HG03521 (cell line): ENCODE results near the gene LIN7B.
"Not testable (repeated sequence)": the region's sequence is repeated elsewhere in the genome, so short reads cannot be mapped to it uniquely, and the experiment has no call there.

Source experiments
- ATAC-seq: cut with Tn5 transposase; IDR thresholded peaks from one replicate; pipeline ENCODE4 v1.9.1; 2021; ENCODE audit warnings: mild to moderate bottlenecking, moderate library complexity; ENCODE audit not compliant: unreplicated experiment

The LIN7B gene

GRCh38 chr19:49113762-49114629 lies at the start of gene LIN7B:
LIN7B (plus strand) TSS chr19:49114370; CDS start chr19:49114405, 35 bp downstream.
- peak; percentile 30 for ATAC-seq

GRCh38 chr19:49064768-49065611 lies 49.2 kb upstream of the LIN7B start, which contains the start of gene NTF4:
NTF4 (minus strand) TSS chr19:49064818; CDS start chr19:49061997, 2,821 bp downstream.
- ATAC-seq: no peak

- ATAC-seq: no peak
These were observed 48.2 kb upstream of the LIN7B start for GRCh38 chr19:49065905-49066512.

- no peak for ATAC-seq
These were observed 46.6 kb upstream of the LIN7B start for GRCh38 chr19:49067554-49067953.

- ATAC-seq: no peak
These were observed 45.1 kb upstream of the LIN7B start for GRCh38 chr19:49069026-49069425.

- ATAC-seq: no peak
These were observed 43.8 kb upstream of the LIN7B start for GRCh38 chr19:49070416-49070815.

GRCh38 chr19:49071860-49072547 lies 42.2 kb upstream of the LIN7B start:
- ATAC-seq: no peak

GRCh38 chr19:49073514-49074378 lies 40.4 kb upstream of the LIN7B start:
- ATAC-seq: no peak

GRCh38 chr19:49074869-49075268 lies 39.3 kb upstream of the LIN7B start:
- not testable (repeated sequence) for ATAC-seq

GRCh38 chr19:49080392-49080791 lies 33.8 kb upstream of the LIN7B start:
- no peak for ATAC-seq

- no peak for ATAC-seq
These were observed 32.9 kb upstream of the LIN7B start for GRCh38 chr19:49081273-49081672.

GRCh38 chr19:49084206-49085019 lies 29.8 kb upstream of the LIN7B start:
- ATAC-seq: no peak

GRCh38 chr19:49085020-49085867 lies 28.9 kb upstream of the LIN7B start, which contains the start of gene SNRNP70:
SNRNP70 (plus strand) TSS chr19:49085451; CDS start chr19:49086415, 964 bp downstream.
- ATAC-seq: peak; percentile 92

- ATAC-seq: no peak
These were observed 28.3 kb upstream of the LIN7B start for GRCh38 chr19:49085868-49086232.

GRCh38 chr19:49086296-49086695 lies 27.9 kb upstream of the LIN7B start:
- no peak for ATAC-seq

GRCh38 chr19:49091391-49092038 lies 22.7 kb upstream of the LIN7B start:
- ATAC-seq: no peak

GRCh38 chr19:49092686-49093085 lies 21.5 kb upstream of the LIN7B start:
- no peak for ATAC-seq
